ENCODE data around the gene AKIRIN2.

DNA sequence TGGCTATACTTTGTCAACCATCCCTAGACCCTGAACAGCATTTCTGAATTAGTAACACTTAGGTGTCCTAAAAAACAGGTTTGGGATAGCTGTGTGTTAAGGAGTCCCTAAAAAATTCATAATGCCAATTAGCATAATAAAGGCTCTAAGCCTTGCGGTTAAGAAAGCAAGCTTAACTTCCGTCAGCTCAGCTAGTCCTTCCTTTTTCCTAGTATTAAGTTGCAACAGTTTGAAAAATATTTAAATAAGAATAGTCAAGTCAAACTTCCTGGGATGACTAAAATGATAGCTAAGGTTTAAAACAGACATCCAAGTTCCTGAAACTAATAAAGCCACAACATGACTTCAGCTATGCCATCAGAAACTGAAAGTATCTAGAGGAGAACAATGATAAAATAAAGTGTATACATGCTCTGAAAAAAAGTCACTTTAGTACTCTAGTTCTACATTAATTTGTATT lies 3.5 kb downstream of the AKIRIN2 start:
- TF ChIP-seq, protein P1, sequence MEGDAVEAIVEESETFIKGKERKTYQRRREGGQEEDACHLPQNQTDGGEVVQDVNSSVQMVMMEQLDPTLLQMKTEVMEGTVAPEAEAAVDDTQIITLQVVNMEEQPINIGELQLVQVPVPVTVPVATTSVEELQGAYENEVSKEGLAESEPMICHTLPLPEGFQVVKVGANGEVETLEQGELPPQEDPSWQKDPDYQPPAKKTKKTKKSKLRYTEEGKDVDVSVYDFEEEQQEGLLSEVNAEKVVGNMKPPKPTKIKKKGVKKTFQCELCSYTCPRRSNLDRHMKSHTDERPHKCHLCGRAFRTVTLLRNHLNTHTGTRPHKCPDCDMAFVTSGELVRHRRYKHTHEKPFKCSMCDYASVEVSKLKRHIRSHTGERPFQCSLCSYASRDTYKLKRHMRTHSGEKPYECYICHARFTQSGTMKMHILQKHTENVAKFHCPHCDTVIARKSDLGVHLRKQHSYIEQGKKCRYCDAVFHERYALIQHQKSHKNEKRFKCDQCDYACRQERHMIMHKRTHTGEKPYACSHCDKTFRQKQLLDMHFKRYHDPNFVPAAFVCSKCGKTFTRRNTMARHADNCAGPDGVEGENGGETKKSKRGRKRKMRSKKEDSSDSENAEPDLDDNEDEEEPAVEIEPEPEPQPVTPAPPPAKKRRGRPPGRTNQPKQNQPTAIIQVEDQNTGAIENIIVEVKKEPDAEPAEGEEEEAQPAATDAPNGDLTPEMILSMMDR (IDR thresholded peaks at IDR 0.05; ENCODE audit: insufficient read depth, low read length) = no peak
- no peak for TF ChIP-seq POLR2AphosphoS5 (IDR thresholded peaks at IDR 0.05; ENCODE audit: low read depth)
